HepG2 (cell line): Measurements from ENCODE around the gene TEX14. TPM values are rescaled to one million over a fixed set of nuclear protein-coding genes. Genes with fewer than 3 reads are reported as not detected.
A peak's percentile ranks its signal among the peaks of the same experiment; 100 is the strongest.

Experiments
- CENPX ChIP-seq: sonication (generic); formaldehyde crosslinking; IDR thresholded peaks from 2 replicates; pipeline ENCODE4 v1.9.0; 2021; ENCODE audit warnings: mild to moderate bottlenecking, missing genetic modification reagents, moderate library complexity
- DBP ChIP-seq: sonication (generic); formaldehyde crosslinking; IDR thresholded peaks from 2 replicates; pipeline ENCODE4 v1.4.0; 2020; ENCODE audit warnings: missing genetic modification reagents; ENCODE audit errors: not compliant biosample characterization
- FOXA1 ChIP-seq, 2 experiments: fragments of 450-650 bp in 1 of 2; sonication (generic) in 1 of 2; formaldehyde crosslinking in 1 of 2; IDR thresholded peaks; 2 replicates each; pipeline versions ENCODE4 v1.4.0 to v1.6.1; 2016 to 2020; ENCODE audit warnings: missing genetic modification reagents in 1 of 2
- FOXP1 ChIP-seq, 2 experiments: fragments of 450-650 bp in 1 of 2; IDR thresholded peaks; 2 replicates each; pipeline ENCODE4 v1.6.1; 2017 to 2018; ENCODE audit warnings: antibody characterized with exemption in 1 of 2
- HINFP ChIP-seq: sonication (generic); formaldehyde crosslinking; IDR thresholded peaks from 2 replicates; pipeline ENCODE4 v1.4.0; 2020; ENCODE audit warnings: low read depth, mild to moderate bottlenecking, missing genetic modification reagents
- MED13 ChIP-seq: sonication (generic); formaldehyde crosslinking; IDR thresholded peaks from 2 replicates; pipeline ENCODE4 v1.5.0; 2020; ENCODE audit warnings: missing genetic modification reagents
- NFE2L1 ChIP-seq: sonication (generic); formaldehyde crosslinking; IDR thresholded peaks from 2 replicates; pipeline ENCODE4 v1.4.0; 2020; ENCODE audit warnings: missing genetic modification reagents, mild to moderate bottlenecking, borderline replicate concordance
- NFIB ChIP-seq: sonication (generic); formaldehyde crosslinking; IDR thresholded peaks from 2 replicates; pipeline ENCODE4 v1.9.0; 2021; ENCODE audit warnings: missing genetic modification reagents, mild to moderate bottlenecking, borderline replicate concordance
- PHF20 ChIP-seq: sonication (generic); formaldehyde crosslinking; IDR thresholded peaks from 2 replicates; pipeline ENCODE4 v1.5.0; 2020; ENCODE audit warnings: mild to moderate bottlenecking, missing genetic modification reagents
- POLR2AphosphoS5 ChIP-seq: IDR thresholded peaks from 2 replicates; pipeline ENCODE4 v1.6.1; 2012; ENCODE audit warnings: low read depth, low read length
- REL ChIP-seq: sonication (generic); formaldehyde crosslinking; conservative IDR thresholded peaks from 2 replicates; pipeline ENCODE4 v1.8.0; 2022; ENCODE audit warnings: mild to moderate bottlenecking, missing genetic modification reagents, moderate library complexity
- RXRA ChIP-seq: sonication (generic); formaldehyde crosslinking; IDR thresholded peaks from 2 replicates; pipeline ENCODE4 v1.5.1; 2020; ENCODE audit warnings: missing genetic modification reagents
- RXRB ChIP-seq: IDR thresholded peaks from 2 replicates; pipeline ENCODE4 v1.6.1; 2016; ENCODE audit warnings: borderline replicate concordance, missing genetic modification reagents, missing compliant biosample characterization
- SOX6 ChIP-seq, 2 experiments: fragments of 450-650 bp in 1 of 2; sonication (generic) in 1 of 2; formaldehyde crosslinking in 1 of 2; IDR thresholded peaks; 2 replicates each; pipeline versions ENCODE4 v1.4.0 to v1.6.1; 2017 to 2020; ENCODE audit warnings: antibody characterized with exemption in 1 of 2, mild to moderate bottlenecking in 1 of 2, missing genetic modification reagents in 1 of 2
- TBP ChIP-seq: sonication (generic); formaldehyde crosslinking; IDR thresholded peaks from 2 replicates; pipeline ENCODE4 v1.5.0; 2020; ENCODE audit warnings: missing genetic modification reagents
- THAP9 ChIP-seq: sonication (generic); formaldehyde crosslinking; IDR thresholded peaks from 2 replicates; pipeline ENCODE4; 2020; ENCODE audit warnings: missing genetic modification reagents, mild to moderate bottlenecking, borderline replicate concordance
- TOPORS ChIP-seq: sonication (generic); formaldehyde crosslinking; IDR thresholded peaks from 2 replicates; pipeline ENCODE4 v1.8.0; 2023; ENCODE audit warnings: mild to moderate bottlenecking, missing genetic modification reagents
- ZFP90 ChIP-seq: sonication (generic); formaldehyde crosslinking; IDR thresholded peaks from 2 replicates; pipeline ENCODE4 v1.8.0; 2022; ENCODE audit warnings: missing genetic modification reagents, mild to moderate bottlenecking, inconsistent platforms, borderline replicate concordance
- ZFY ChIP-seq: sonication (generic); formaldehyde crosslinking; IDR thresholded peaks from 2 replicates; pipeline ENCODE4 v1.4.0; 2020; ENCODE audit warnings: missing genetic modification reagents
- ZNF235 ChIP-seq: sonication (generic); formaldehyde crosslinking; IDR thresholded peaks from 2 replicates; pipeline ENCODE4 v1.8.1; 2023; ENCODE audit warnings: mild to moderate bottlenecking, missing genetic modification reagents, borderline replicate concordance
- ZNF749 ChIP-seq: sonication (generic); formaldehyde crosslinking; IDR thresholded peaks from 2 replicates; pipeline ENCODE4 v1.8.0; 2022; ENCODE audit warnings: mild to moderate bottlenecking, missing genetic modification reagents, moderate library complexity, borderline replicate concordance
- ZNF781 ChIP-seq: sonication (generic); formaldehyde crosslinking; IDR thresholded peaks from 2 replicates; pipeline ENCODE4 v1.5.1; 2020; ENCODE audit warnings: borderline replicate concordance, mild to moderate bottlenecking, missing genetic modification reagents; ENCODE audit errors: not compliant biosample characterization
- polyA plus RNA-seq, 8 experiments: library from polyadenylated mRNA; depleted of rRNA in 3 of 8; stranded (reverse) in 7 of 8; unstranded in 1 of 8; fragments of >200 nt; fragmentation: Illumina TruSeq in 4 of 8; extraction: Trizol in 4 of 8; gene quantifications; 2 replicates each; pipeline versions ENCODE4 v1.2.1 to v1.2.3, GENCODE V29; 2011 to 2016; ENCODE audit warnings: low read depth in 4 of 8, missing spikeins in 1 of 8, mixed read lengths in 1 of 8; ENCODE audit not compliant: insufficient read depth in 1 of 8
- total RNA-seq, 5 experiments: library from RNA; depleted of rRNA; stranded (reverse); fragments of >200 nt; fragmentation: Illumina TruSeq; extraction: Trizol; gene quantifications; 2 replicates each; pipeline ENCODE4 v1.2.3, GENCODE V29; 2016; ENCODE audit warnings: low read depth in 1 of 5
- TF ChIP-seq, protein P1 (sequence below): IDR thresholded peaks from 2 replicates; pipeline ENCODE4 v1.6.1; 2016; ENCODE audit warnings: missing compliant biosample characterization, missing genetic modification reagents, borderline replicate concordance

TEX14 gene
- total and polyA plus RNA-seq, 2 of the 13 experiments (the other 11 are each of a cell fraction or from before 2014, with no cell fraction given), result 0.04 to 0.07 TPM

DNA sequence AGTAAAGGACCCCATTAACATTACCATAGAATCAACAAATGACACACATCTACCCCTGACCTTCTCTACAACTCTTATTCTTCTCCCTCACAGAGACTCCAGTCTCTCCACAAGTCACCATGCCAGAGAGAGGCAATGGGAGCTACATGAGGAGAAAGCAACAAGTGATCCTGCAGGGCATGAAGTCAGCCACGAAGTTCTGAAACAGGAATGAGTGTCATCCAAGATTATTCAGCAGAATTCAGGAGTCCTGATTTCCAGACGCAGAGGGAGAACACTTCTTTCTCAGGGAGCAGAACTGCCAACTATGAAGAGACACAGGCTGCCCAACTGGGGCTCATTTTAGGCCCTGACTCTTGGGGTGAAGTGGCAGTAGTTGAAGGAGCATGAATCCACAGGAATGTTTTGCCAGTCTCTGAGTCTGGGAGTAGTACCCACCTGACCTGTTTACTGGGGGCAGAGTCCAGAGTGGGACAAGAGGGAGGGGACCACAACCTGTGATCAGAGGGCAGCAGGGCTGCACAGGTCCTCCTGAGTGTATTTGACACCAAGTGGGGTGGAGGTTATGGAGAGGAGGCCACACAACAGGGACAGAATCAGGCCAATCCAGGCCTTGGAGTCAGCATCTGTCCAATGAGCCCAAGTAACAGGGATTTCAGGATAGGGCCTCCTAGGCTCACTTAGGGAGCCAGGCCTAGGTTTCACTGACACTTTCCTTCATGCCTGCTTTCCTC, 175.0 kb downstream of the TEX14 start (continued):
- TF ChIP-seq ZNF781 (CRISPR knock-in tag) (no peak), RXRB (peak; percentile 64; the same call in 1 of the 2 replicates), PHF20 (CRISPR knock-in tag) (no peak; the same call in 1 of the 2 replicates), FOXP1 (IDR thresholded peaks at IDR 0.05) (peak; percentile 89), FOXP1 (CRISPR knock-in tag; IDR thresholded peaks at IDR 0.05) (peak; percentile 93), ZFY (CRISPR knock-in tag) (peak; percentile 63; the same call in 1 of the 2 replicates), NFE2L1 (CRISPR knock-in tag) (no peak), ZNF749 (0 out of 2 replicates have a peak, but pooled peaks have one; percentile 35), RXRA (CRISPR knock-in tag) (0 out of 2 replicates have a peak, but pooled peaks have one; percentile 54), CENPX (CRISPR knock-in tag) (no peak), SOX6 (IDR thresholded peaks at IDR 0.05) (no peak), SOX6 (CRISPR knock-in tag; IDR thresholded peaks at IDR 0.05) (no peak; the same call in 1 of the 2 replicates), ZNF235 (CRISPR knock-in tag) (no peak), TBP (CRISPR knock-in tag) (no peak), POLR2AphosphoS5 (peak; percentile 67), THAP9 (CRISPR knock-in tag) (no peak), FOXA1 (IDR thresholded peaks at IDR 0.05) (no peak), FOXA1 (CRISPR knock-in tag; IDR thresholded peaks at IDR 0.05) (peak; percentile 29), HINFP (CRISPR knock-in tag) (no peak), ZFP90 (0 out of 2 replicates have a peak, but pooled peaks have one; percentile 23), REL (CRISPR knock-in tag) (no peak), DBP (CRISPR knock-in tag) (no peak), TOPORS (CRISPR knock-in tag) (no peak), NFIB (CRISPR knock-in tag) (no peak), MED13 (CRISPR knock-in tag) (no peak)
- TF ChIP-seq, protein P1, sequence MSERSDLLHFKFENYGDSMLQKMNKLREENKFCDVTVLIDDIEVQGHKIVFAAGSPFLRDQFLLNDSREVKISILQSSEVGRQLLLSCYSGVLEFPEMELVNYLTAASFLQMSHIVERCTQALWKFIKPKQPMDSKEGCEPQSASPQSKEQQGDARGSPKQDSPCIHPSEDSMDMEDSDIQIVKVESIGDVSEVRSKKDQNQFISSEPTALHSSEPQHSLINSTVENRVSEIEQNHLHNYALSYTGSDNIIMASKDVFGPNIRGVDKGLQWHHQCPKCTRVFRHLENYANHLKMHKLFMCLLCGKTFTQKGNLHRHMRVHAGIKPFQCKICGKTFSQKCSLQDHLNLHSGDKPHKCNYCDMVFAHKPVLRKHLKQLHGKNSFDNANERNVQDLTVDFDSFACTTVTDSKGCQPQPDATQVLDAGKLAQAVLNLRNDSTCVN (CRISPR knock-in tag), result no peak
